Keratinocyte (primary cell): ENCODE measurements around the gene CREB3.

Experiments
- CTCF ChIP-seq, 3 experiments: IDR thresholded peaks in 1 of 3; conservative IDR thresholded peaks in 1 of 3; optimal IDR thresholded peaks in 1 of 3; 2 replicates in 2 of 3; 3 replicates in 1 of 3; pipeline versions ENCODE3 to v1.5.1; 2011; ENCODE audit warnings: low read length in 3 of 3, mild to moderate bottlenecking in 3 of 3, moderate library complexity in 2 of 3, control low read depth in 1 of 3, inconsistent platforms in 1 of 3; ENCODE audit not compliant: insufficient read depth in 2 of 3; ENCODE audit errors: extremely low read depth in 1 of 3
- EZH2 ChIP-seq: IDR thresholded peaks from one replicate; pipeline ENCODE4 v1.6.1; 2012; ENCODE audit warnings: inconsistent platforms, mild to moderate bottlenecking, low read length, moderate library complexity

- TF ChIP-seq EZH2 (no peak), CTCF (optimal IDR thresholded peaks at IDR 0.05 in 1 of 3, IDR thresholded peaks at IDR 0.05 in 1 of 3, conservative IDR thresholded peaks at IDR 0.05 in 1 of 3; ENCODE audit: extremely low read depth in 1 of 3, insufficient read depth in 2 of 3, low read length in 3 of 3) (no peak)
These were observed 26.1 kb downstream of the CREB3 start for GRCh38 chr9:35758475-35759050.
